Peyer's patch (tissue), 4 donors: Measurements from ENCODE around the gene DENND1B. TPM values are rescaled to one million over a fixed set of nuclear protein-coding genes. Genes with fewer than 3 reads are reported as not detected.

ENCODE experiments used
- DNase-seq, 3 donors: peaks; one replicate each; pipeline ENCODE4 v3.0.0-alpha.2; 2017 to 2019
- H3K27ac ChIP-seq, 4 donors: fragments of 200-600 bp; sonication (generic); one replicate each; pipeline ENCODE4 v1.5.1; 2016 to 2019
- H3K27me3 ChIP-seq, 2 donors: fragments of 200-600 bp; sonication (generic); one replicate each; pipeline ENCODE4 v1.5.1; 2019
- H3K36me3 ChIP-seq, 3 donors: fragments of 200-600 bp; sonication (generic); one replicate each; pipeline ENCODE4 v1.5.1; 2016 to 2019
- H3K4me1 ChIP-seq, 4 donors: fragments of 200-600 bp; sonication (generic); one replicate each; pipeline ENCODE4 v1.5.1; 2016 to 2019
- H3K4me3 ChIP-seq, 4 donors: fragments of 200-600 bp; sonication (generic); 1 replicate in 3 of 4; 2 replicates in 1 of 4; pipeline ENCODE4 v1.5.1; 2016 to 2019; ENCODE audit warnings: mild to moderate bottlenecking in 1 of 4
- H3K9me3 ChIP-seq, 4 donors: fragments of 200-600 bp; sonication (generic); one replicate each; pipeline ENCODE4 v1.5.1; 2016 to 2019; ENCODE audit warnings: mild to moderate bottlenecking in 1 of 4
- CTCF ChIP-seq, 6 experiments: fragments of 450-650 bp in 4 of 6; fragments of 200-600 bp in 2 of 6; sonication (generic) in 1 of 6; IDR thresholded peaks; one replicate each; pipeline ENCODE4 v1.5.1; 2017 to 2019; ENCODE audit warnings: antibody characterized with exemption in 6 of 6, mild to moderate bottlenecking in 3 of 6, moderate library complexity in 1 of 6
- POLR2A ChIP-seq, 2 donors: fragments of 450-650 bp; IDR thresholded peaks; one replicate each; pipeline ENCODE4 v1.5.1; 2017; ENCODE audit warnings: antibody characterized with exemption in 2 of 2, mild to moderate bottlenecking in 2 of 2, moderate library complexity in 2 of 2
- total RNA-seq, 4 donors: library from RNA; depleted of rRNA; stranded (reverse); fragments of >200 nt; gene quantifications; one replicate each; pipeline ENCODE4 v1.1.0, GENCODE V29; 2016

DENND1B gene
- total RNA-seq, 4 donors from 2014 or later: 46.2 to 84.2 (median 69.3) TPM

GRCh38 chr1:197674286-197674685, 101.0 kb downstream of the DENND1B start:
- Histone ChIP-seq H3K4me1 (peaks cover 0 to 7% (median 0%) of the 10 kb centered on the region in 4 donors), H3K27ac (no peak overlapping the region), H3K27me3 (no peaks in the 10 kb centered on the region), H3K36me3 (no peaks in the 10 kb centered on the region), H3K4me3 (no peak overlapping the region), H3K9me3 (no peaks in the 10 kb centered on the region)
- TF ChIP-seq POLR2A (IDR thresholded peaks at IDR 0.05) (no peak), CTCF (IDR thresholded peaks at IDR 0.05) (no peak)
- no peak for DNase-seq

GRCh38 chr1:197673292-197673691, 102.0 kb downstream of the DENND1B start:
- DNase-seq: no peak
- Histone ChIP-seq H3K4me1 (peaks cover 0 to 7% (median 0%) of the 10 kb centered on the region in 4 donors), H3K36me3 (no peaks in the 10 kb centered on the region), H3K27ac (no peak overlapping the region), H3K9me3 (no peaks in the 10 kb centered on the region), H3K27me3 (no peaks in the 10 kb centered on the region), H3K4me3 (no peak overlapping the region)
- TF ChIP-seq CTCF (IDR thresholded peaks at IDR 0.05) (no peak), POLR2A (IDR thresholded peaks at IDR 0.05) (no peak)

GRCh38 chr1:197672347-197672746, 102.9 kb downstream of the DENND1B start:
- no peaks in the 10 kb centered on the region for H3K27me3 ChIP-seq
- no peak for DNase-seq
- no peaks in the 10 kb centered on the region for H3K9me3 ChIP-seq
- TF ChIP-seq CTCF (IDR thresholded peaks at IDR 0.05) (no peak), POLR2A (IDR thresholded peaks at IDR 0.05) (no peak)
- H3K36me3 ChIP-seq: no peaks in the 10 kb centered on the region
- H3K4me1 ChIP-seq: peaks cover 0 to 3% (median 0%) of the 10 kb centered on the region in 4 donors
- H3K4me3 ChIP-seq: no peak overlapping the region
- no peak overlapping the region for H3K27ac ChIP-seq

GRCh38 chr1:197671920-197672319, 103.4 kb downstream of the DENND1B start:
- TF ChIP-seq CTCF (IDR thresholded peaks at IDR 0.05) (no peak), POLR2A (IDR thresholded peaks at IDR 0.05) (no peak)
- H3K4me3 ChIP-seq: no peak overlapping the region
- H3K27me3 ChIP-seq: no peaks in the 10 kb centered on the region
- no peak overlapping the region for H3K27ac ChIP-seq
- H3K4me1 ChIP-seq: peaks cover 0 to 3% (median 0%) of the 10 kb centered on the region in 4 donors
- H3K36me3 ChIP-seq: no peaks in the 10 kb centered on the region
- no peak for DNase-seq
- no peaks in the 10 kb centered on the region for H3K9me3 ChIP-seq

- H3K27ac ChIP-seq: no peak overlapping the region
- no peak for DNase-seq
These were observed 104.1 kb downstream of the DENND1B start for GRCh38 chr1:197671140-197671539.

More at GRCh38 chr1:197671140-197671539, 104.1 kb downstream of the DENND1B start:
- Histone ChIP-seq H3K4me1 (peaks cover 0 to 3% (median 0%) of the 10 kb centered on the region in 4 donors), H3K27me3 (no peaks in the 10 kb centered on the region), H3K4me3 (no peak overlapping the region), H3K9me3 (no peaks in the 10 kb centered on the region), H3K36me3 (no peaks in the 10 kb centered on the region)
- TF ChIP-seq POLR2A (IDR thresholded peaks at IDR 0.05): peak in 1 of 2 donors; percentile 11
- no peak for TF ChIP-seq CTCF (IDR thresholded peaks at IDR 0.05)
